ENCODE measurements around the gene TBC1D21.
A peak's percentile ranks its signal among the peaks of the same experiment; 100 is the strongest.

TBC1D21 gene

GRCh38 chr15:73873456-73873855, at the start of gene TBC1D21:
TBC1D21 (plus strand) TSS chr15:73873564; CDS start chr15:73873710, 146 bp downstream.
- no peak for DNase-seq

GRCh38 chr15:73826711-73827251, 46.6 kb upstream of the TBC1D21 start:
- no peak for DNase-seq

GRCh38 chr15:73829523-73829922, 43.8 kb upstream of the TBC1D21 start:
- DNase-seq, result no peak

GRCh38 chr15:73832657-73833056, 40.7 kb upstream of the TBC1D21 start:
- no peak for DNase-seq

GRCh38 chr15:73836845-73837244, 36.5 kb upstream of the TBC1D21 start:
- DNase-seq, result no peak

GRCh38 chr15:73838831-73839426, 34.4 kb upstream of the TBC1D21 start:
- no peak for DNase-seq

- DNase-seq, result no peak
These were observed 33.5 kb upstream of the TBC1D21 start for GRCh38 chr15:73839699-73840377.

- no peak for DNase-seq
These were observed 32.6 kb upstream of the TBC1D21 start for GRCh38 chr15:73840771-73841170.

- DNase-seq, result no peak
These were observed 31.3 kb upstream of the TBC1D21 start for GRCh38 chr15:73841756-73842725.

- no peak for DNase-seq
These were observed 29.6 kb upstream of the TBC1D21 start for GRCh38 chr15:73843787-73844186.

- no peak for DNase-seq
These were observed 29.0 kb upstream of the TBC1D21 start for GRCh38 chr15:73844356-73844755.

GRCh38 chr15:73845507-73845906, 27.9 kb upstream of the TBC1D21 start:
- no peak for DNase-seq

GRCh38 chr15:73845907-73846306, 27.5 kb upstream of the TBC1D21 start:
- DNase-seq, result no peak

GRCh38 chr15:73849641-73850040, 23.7 kb upstream of the TBC1D21 start:
- no peak for DNase-seq

GRCh38 chr15:73850228-73850627, 23.1 kb upstream of the TBC1D21 start:
- peak; percentile 12 for DNase-seq

GRCh38 chr15:73851689-73852088, 21.7 kb upstream of the TBC1D21 start:
- DNase-seq, result peak; percentile 66

- no peak for DNase-seq
These were observed 20.9 kb upstream of the TBC1D21 start for GRCh38 chr15:73852507-73852906.

GRCh38 chr15:73854265-73854664, 19.1 kb upstream of the TBC1D21 start:
- DNase-seq, result no peak

- no peak for DNase-seq
These were observed 16.7 kb upstream of the TBC1D21 start for GRCh38 chr15:73856458-73857192.

GRCh38 chr15:73857193-73857920, 16.0 kb upstream of the TBC1D21 start:
- DNase-seq, result no peak

GRCh38 chr15:73858062-73858461, 15.3 kb upstream of the TBC1D21 start:
- no peak for DNase-seq

- DNase-seq, result no peak
These were observed 11.1 kb upstream of the TBC1D21 start for GRCh38 chr15:73862276-73862675.
